Activated T-helper 2 cell treated with anti-CD3 and anti-CD28 coated beads, Interferon-gamma antibody, Interleukin-2, Interleukin-4, amounts not matched to agents 10 μg/mL and 5 μg/mL and 100 μg/mL, durations not matched to agents 14 hours and 24 hours and 36 hours (primary cell): Measurements from ENCODE around the gene PDCD2L. TPM values are rescaled to one million over a fixed set of nuclear protein-coding genes. Genes with fewer than 3 reads are reported as not detected.

Experiments used
- DNase-seq: peaks from one replicate; pipeline ENCODE4 v3.0.0; 2021; ENCODE audit warnings: low spot score
- H3K27ac Mint-ChIP-seq: one replicate; pipeline ENCODE4 v1.8.0; 2021; ENCODE audit warnings: mixed read lengths
- H3K27me3 Mint-ChIP-seq: one replicate; pipeline ENCODE4 v1.8.0; 2021; ENCODE audit warnings: low read depth, mixed read lengths
- H3K36me3 Mint-ChIP-seq: one replicate; pipeline ENCODE4 v1.8.0; 2021; ENCODE audit warnings: low read depth, mixed read lengths
- H3K4me1 Mint-ChIP-seq: one replicate; pipeline ENCODE4 v1.8.0; 2021; ENCODE audit warnings: low read depth, mixed read lengths
- H3K4me3 Mint-ChIP-seq: one replicate; pipeline ENCODE4 v1.8.0; 2021; ENCODE audit warnings: low read depth, mild to moderate bottlenecking, moderate library complexity, mixed read lengths
- H3K9me3 Mint-ChIP-seq: one replicate; pipeline ENCODE4 v1.8.0; 2021; ENCODE audit warnings: mixed read lengths
- intact Hi-C: fragments of 100-400 bp; cut with micrococcal nuclease; formaldehyde crosslinking; loops from one replicate; pipeline ENCODE4 v1.15.1; 2023
- total RNA-seq: library from RNA; stranded (reverse); gene quantifications from 2 replicates; pipeline ENCODE4 v1.2.3, GENCODE V29; 2022

Gene PDCD2L
- total RNA-seq = 36.7 and 40.3 TPM in 2 replicates

GRCh38 chr19:34404109-34404909 lies at the start of gene PDCD2L:
Gene PDCD2L (plus strand): TSS chr19:34404399. CDS start chr19:34404431, 32 bp downstream.
- no peaks in the 10 kb centered on the region for H3K9me3 Mint-ChIP-seq
- peaks cover 6% of the 10 kb centered on the region for H3K4me1 Mint-ChIP-seq
- peaks cover 38% of the 10 kb centered on the region for H3K36me3 Mint-ChIP-seq
- DNase-seq = peak; percentile 88
- intact Hi-C loops = loop anchor here (1.0 kb wide), 1 partner anchor 26 kb away; no protein-coding TSS in a partner anchor
- peak within 1 kb of the TSS; percentile 79 for H3K27ac Mint-ChIP-seq
- H3K4me3 Mint-ChIP-seq = peak within 1 kb of the TSS; percentile 92
- H3K27me3 Mint-ChIP-seq = no peaks in the 10 kb centered on the region

- H3K36me3 Mint-ChIP-seq = peaks cover 13% of the 10 kb centered on the region
- no peak overlapping the region for H3K27ac Mint-ChIP-seq
- no peak for DNase-seq
- H3K4me3 Mint-ChIP-seq = no peak overlapping the region
- intact Hi-C loops = no loop called here
- H3K27me3 Mint-ChIP-seq = no peaks in the 10 kb centered on the region
- H3K4me1 Mint-ChIP-seq = peaks cover 32% of the 10 kb centered on the region
- no peaks in the 10 kb centered on the region for H3K9me3 Mint-ChIP-seq
These were observed 49.0 kb upstream of the PDCD2L start for GRCh38 chr19:34355201-34355600.

GRCh38 chr19:34356875-34357274 lies 47.3 kb upstream of the PDCD2L start:
- peaks cover 28% of the 10 kb centered on the region for H3K4me1 Mint-ChIP-seq
- intact Hi-C loops = no loop called here
- no peak for DNase-seq
- H3K36me3 Mint-ChIP-seq = peaks cover 13% of the 10 kb centered on the region
- H3K27ac Mint-ChIP-seq = no peak overlapping the region
- no peaks in the 10 kb centered on the region for H3K27me3 Mint-ChIP-seq
- no peak overlapping the region for H3K4me3 Mint-ChIP-seq
- no peaks in the 10 kb centered on the region for H3K9me3 Mint-ChIP-seq

GRCh38 chr19:34357431-34357830 lies 46.8 kb upstream of the PDCD2L start:
- Mint-ChIP-seq H3K36me3 (peaks cover 13% of the 10 kb centered on the region), H3K9me3 (no peaks in the 10 kb centered on the region), H3K4me3 (peak overlapping the region; percentile 47), H3K4me1 (peaks cover 32% of the 10 kb centered on the region), H3K27me3 (no peaks in the 10 kb centered on the region), H3K27ac (peak overlapping the region; percentile 64)
- intact Hi-C loops = no loop called here
- DNase-seq = no peak

GRCh38 chr19:34359140-34359953 lies 44.9 kb upstream of the PDCD2L start:
- Mint-ChIP-seq H3K9me3 (no peaks in the 10 kb centered on the region), H3K27ac (peak overlapping the region; percentile 97), H3K27me3 (no peaks in the 10 kb centered on the region), H3K36me3 (peaks cover 13% of the 10 kb centered on the region), H3K4me1 (peaks cover 45% of the 10 kb centered on the region), H3K4me3 (peak overlapping the region; percentile 76)
- intact Hi-C loops = no loop called here
- DNase-seq = peak; percentile 97

- peak overlapping the region; percentile 76 for H3K4me3 Mint-ChIP-seq
- no peaks in the 10 kb centered on the region for H3K9me3 Mint-ChIP-seq
- peak overlapping the region; percentile 97 for H3K27ac Mint-ChIP-seq
- no peak for DNase-seq
- intact Hi-C loops = no loop called here
- H3K27me3 Mint-ChIP-seq = no peaks in the 10 kb centered on the region
- peaks cover 14% of the 10 kb centered on the region for H3K36me3 Mint-ChIP-seq
- H3K4me1 Mint-ChIP-seq = peaks cover 49% of the 10 kb centered on the region
These were observed 44.3 kb upstream of the PDCD2L start for GRCh38 chr19:34359954-34360315.

GRCh38 chr19:34360354-34360909 lies 43.8 kb upstream of the PDCD2L start:
- peak overlapping the region; percentile 76 for H3K4me3 Mint-ChIP-seq
- no peaks in the 10 kb centered on the region for H3K9me3 Mint-ChIP-seq
- peaks cover 13% of the 10 kb centered on the region for H3K36me3 Mint-ChIP-seq
- H3K27me3 Mint-ChIP-seq = no peaks in the 10 kb centered on the region
- peaks cover 49% of the 10 kb centered on the region for H3K4me1 Mint-ChIP-seq
- intact Hi-C loops = no loop called here
- no peak for DNase-seq
- peak overlapping the region; percentile 97 for H3K27ac Mint-ChIP-seq

- intact Hi-C loops = no loop called here
- Mint-ChIP-seq H3K27me3 (no peaks in the 10 kb centered on the region), H3K36me3 (peaks cover 32% of the 10 kb centered on the region), H3K27ac (no peak overlapping the region), H3K9me3 (no peaks in the 10 kb centered on the region), H3K4me3 (peak overlapping the region; percentile 51), H3K4me1 (peaks cover 59% of the 10 kb centered on the region)
- no peak for DNase-seq
These were observed 41.5 kb upstream of the PDCD2L start for GRCh38 chr19:34362679-34363069.

- H3K36me3 Mint-ChIP-seq = peaks cover 34% of the 10 kb centered on the region
- H3K4me1 Mint-ChIP-seq = peaks cover 57% of the 10 kb centered on the region
- intact Hi-C loops = no loop called here
- no peaks in the 10 kb centered on the region for H3K9me3 Mint-ChIP-seq
- H3K4me3 Mint-ChIP-seq = peak overlapping the region; percentile 51
- no peak for DNase-seq
- peak overlapping the region; percentile 2 for H3K27ac Mint-ChIP-seq
- H3K27me3 Mint-ChIP-seq = no peaks in the 10 kb centered on the region
These were observed 41.1 kb upstream of the PDCD2L start for GRCh38 chr19:34363094-34363493.

GRCh38 chr19:34363930-34364329 lies 40.3 kb upstream of the PDCD2L start:
- H3K4me1 Mint-ChIP-seq = peaks cover 52% of the 10 kb centered on the region
- H3K27ac Mint-ChIP-seq = peak overlapping the region; percentile 86
- H3K27me3 Mint-ChIP-seq = no peaks in the 10 kb centered on the region
- peak overlapping the region; percentile 100 for H3K4me3 Mint-ChIP-seq
- H3K36me3 Mint-ChIP-seq = peaks cover 37% of the 10 kb centered on the region
- no peaks in the 10 kb centered on the region for H3K9me3 Mint-ChIP-seq
- DNase-seq = no peak
- intact Hi-C loops = loop anchor here (2.0 kb wide), 1 partner anchor 65 kb away; the partner anchor contains the start of gene UBA2

GRCh38 chr19:34364462-34364829 lies 39.8 kb upstream of the PDCD2L start:
- H3K4me1 Mint-ChIP-seq = peaks cover 53% of the 10 kb centered on the region

GRCh38 chr19:34364830-34365462 lies 39.3 kb upstream of the PDCD2L start, which contains the start of gene GPI:
Gene GPI (plus strand): TSS chr19:34365196. CDS start chr19:34365267, 71 bp downstream.
- intact Hi-C loops = loop anchor here (2.0 kb wide), 1 partner anchor 64 kb away; the partner anchor contains the start of gene UBA2
- no peaks in the 10 kb centered on the region for H3K27me3 Mint-ChIP-seq
- peaks cover 53% of the 10 kb centered on the region for H3K4me1 Mint-ChIP-seq
- H3K4me3 Mint-ChIP-seq = peak within 1 kb of the TSS; percentile 100
- peak within 1 kb of the TSS; percentile 89 for H3K27ac Mint-ChIP-seq
- no peaks in the 10 kb centered on the region for H3K9me3 Mint-ChIP-seq
- DNase-seq = peak; percentile 64
- H3K36me3 Mint-ChIP-seq = peaks cover 47% of the 10 kb centered on the region

More at GRCh38 chr19:34364462-34364829, 39.8 kb upstream of the PDCD2L start:
- Mint-ChIP-seq H3K4me3 (peak overlapping the region; percentile 100), H3K27me3 (no peaks in the 10 kb centered on the region), H3K36me3 (peaks cover 42% of the 10 kb centered on the region), H3K9me3 (no peaks in the 10 kb centered on the region), H3K27ac (peak overlapping the region; percentile 86)
- DNase-seq = no peak
- intact Hi-C loops = loop anchor here (2.0 kb wide), 1 partner anchor 64 kb away; the partner anchor contains the start of gene UBA2
